Peyer's patch (tissue), 4 donors: ENCODE measurements around the gene TMEM135. TPM values are rescaled to one million over a fixed set of nuclear protein-coding genes. Genes with fewer than 3 reads are reported as not detected.

Experiments used
- DNase-seq, 3 donors: peaks; one replicate each; pipeline ENCODE4 v3.0.0-alpha.2; 2017 to 2019
- H3K27ac ChIP-seq, 4 donors: fragments of 200-600 bp; sonication (generic); one replicate each; pipeline ENCODE4 v1.5.1; 2016 to 2019
- H3K27me3 ChIP-seq, 2 donors: fragments of 200-600 bp; sonication (generic); one replicate each; pipeline ENCODE4 v1.5.1; 2019
- H3K36me3 ChIP-seq, 3 donors: fragments of 200-600 bp; sonication (generic); one replicate each; pipeline ENCODE4 v1.5.1; 2016 to 2019
- H3K4me1 ChIP-seq, 4 donors: fragments of 200-600 bp; sonication (generic); one replicate each; pipeline ENCODE4 v1.5.1; 2016 to 2019
- H3K4me3 ChIP-seq, 4 donors: fragments of 200-600 bp; sonication (generic); 1 replicate in 3 of 4; 2 replicates in 1 of 4; pipeline ENCODE4 v1.5.1; 2016 to 2019; ENCODE audit warnings: mild to moderate bottlenecking in 1 of 4
- H3K9me3 ChIP-seq, 4 donors: fragments of 200-600 bp; sonication (generic); one replicate each; pipeline ENCODE4 v1.5.1; 2016 to 2019; ENCODE audit warnings: mild to moderate bottlenecking in 1 of 4
- POLR2A ChIP-seq, 2 donors: fragments of 450-650 bp; IDR thresholded peaks; one replicate each; pipeline ENCODE4 v1.5.1; 2017; ENCODE audit warnings: antibody characterized with exemption in 2 of 2, mild to moderate bottlenecking in 2 of 2, moderate library complexity in 2 of 2
- total RNA-seq, 4 donors: library from RNA; depleted of rRNA; stranded (reverse); fragments of >200 nt; gene quantifications; one replicate each; pipeline ENCODE4 v1.1.0, GENCODE V29; 2016
- TF ChIP-seq, protein P1 (sequence below), 6 experiments: fragments of 450-650 bp in 4 of 6; fragments of 200-600 bp in 2 of 6; sonication (generic) in 1 of 6; IDR thresholded peaks; one replicate each; pipeline ENCODE4 v1.5.1; 2017 to 2019; ENCODE audit warnings: antibody characterized with exemption in 6 of 6, mild to moderate bottlenecking in 3 of 6, moderate library complexity in 1 of 6

TMEM135 gene
- total RNA-seq, 4 donors from 2014 or later = 23.1 to 58.2 (median 40.1) TPM

DNA sequence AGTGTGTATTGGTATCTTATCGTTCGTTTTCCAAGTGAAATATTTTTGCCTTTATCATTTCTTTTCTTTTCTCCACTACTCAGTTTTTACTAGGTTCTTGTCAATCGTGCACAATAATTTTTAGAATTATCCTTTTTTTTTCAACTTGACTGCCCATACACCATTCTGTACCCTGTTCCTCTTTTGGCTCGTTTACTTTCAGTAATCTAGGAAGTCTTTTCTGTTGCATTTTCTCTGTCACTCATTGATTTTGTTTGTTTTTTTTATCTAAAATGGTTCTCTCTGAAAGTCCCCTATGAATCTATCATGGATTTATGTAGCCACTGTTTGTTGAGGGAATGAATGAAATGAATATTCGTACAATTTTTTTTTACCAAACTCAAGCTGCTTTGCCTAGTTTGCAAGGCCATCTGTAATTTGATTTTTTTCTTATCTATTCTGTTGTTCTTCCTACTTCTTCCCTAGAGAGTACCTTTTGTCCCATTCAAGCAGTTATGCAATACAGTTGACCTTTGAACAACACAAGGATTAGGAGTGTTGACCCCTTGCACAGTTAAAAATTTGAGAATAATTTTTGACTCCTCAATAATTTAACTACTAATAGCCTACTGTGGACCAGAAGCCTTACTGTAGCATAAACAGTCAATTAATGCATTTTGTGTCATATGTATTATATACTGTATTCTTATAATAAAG lies 166.3 kb downstream of the TMEM135 start:
- no peaks in the 10 kb centered on the region for H3K36me3 ChIP-seq
- no peak for TF ChIP-seq POLR2A (IDR thresholded peaks at IDR 0.05)
- TF ChIP-seq, protein P1, sequence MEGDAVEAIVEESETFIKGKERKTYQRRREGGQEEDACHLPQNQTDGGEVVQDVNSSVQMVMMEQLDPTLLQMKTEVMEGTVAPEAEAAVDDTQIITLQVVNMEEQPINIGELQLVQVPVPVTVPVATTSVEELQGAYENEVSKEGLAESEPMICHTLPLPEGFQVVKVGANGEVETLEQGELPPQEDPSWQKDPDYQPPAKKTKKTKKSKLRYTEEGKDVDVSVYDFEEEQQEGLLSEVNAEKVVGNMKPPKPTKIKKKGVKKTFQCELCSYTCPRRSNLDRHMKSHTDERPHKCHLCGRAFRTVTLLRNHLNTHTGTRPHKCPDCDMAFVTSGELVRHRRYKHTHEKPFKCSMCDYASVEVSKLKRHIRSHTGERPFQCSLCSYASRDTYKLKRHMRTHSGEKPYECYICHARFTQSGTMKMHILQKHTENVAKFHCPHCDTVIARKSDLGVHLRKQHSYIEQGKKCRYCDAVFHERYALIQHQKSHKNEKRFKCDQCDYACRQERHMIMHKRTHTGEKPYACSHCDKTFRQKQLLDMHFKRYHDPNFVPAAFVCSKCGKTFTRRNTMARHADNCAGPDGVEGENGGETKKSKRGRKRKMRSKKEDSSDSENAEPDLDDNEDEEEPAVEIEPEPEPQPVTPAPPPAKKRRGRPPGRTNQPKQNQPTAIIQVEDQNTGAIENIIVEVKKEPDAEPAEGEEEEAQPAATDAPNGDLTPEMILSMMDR (IDR thresholded peaks at IDR 0.05) = no peak
- no peaks in the 10 kb centered on the region for H3K27me3 ChIP-seq
- no peaks in the 10 kb centered on the region for H3K9me3 ChIP-seq
- H3K4me3 ChIP-seq = no peak overlapping the region
- no peaks in the 10 kb centered on the region for H3K4me1 ChIP-seq
- DNase-seq = no peak
- no peak overlapping the region for H3K27ac ChIP-seq

DNA sequence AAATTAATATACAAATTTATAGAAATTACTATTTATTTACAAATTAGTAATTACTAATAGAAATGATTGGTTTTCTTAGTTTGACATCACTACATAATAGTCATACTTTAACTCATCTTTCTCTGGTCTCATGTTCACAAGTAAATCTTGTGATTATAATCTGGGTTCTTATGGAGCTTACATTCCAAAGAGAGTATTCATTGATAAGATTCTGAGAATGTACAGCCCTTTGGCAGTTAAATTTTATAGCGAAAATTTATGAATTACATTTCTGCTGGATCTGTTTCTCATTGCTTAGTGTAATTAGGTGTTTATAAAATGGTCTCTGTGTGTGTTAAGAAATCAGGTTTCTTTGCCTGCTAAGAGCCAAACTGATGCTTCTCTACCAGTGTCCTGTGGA lies 175.2 kb downstream of the TMEM135 start:
- Histone ChIP-seq H3K9me3 (no peaks in the 10 kb centered on the region), H3K27ac (no peak overlapping the region), H3K4me3 (no peak overlapping the region), H3K27me3 (no peaks in the 10 kb centered on the region), H3K36me3 (no peaks in the 10 kb centered on the region), H3K4me1 (no peaks in the 10 kb centered on the region)
- no peak for DNase-seq
- TF ChIP-seq POLR2A (IDR thresholded peaks at IDR 0.05) = no peak
- TF ChIP-seq, protein P1 (IDR thresholded peaks at IDR 0.05) = no peak

DNA sequence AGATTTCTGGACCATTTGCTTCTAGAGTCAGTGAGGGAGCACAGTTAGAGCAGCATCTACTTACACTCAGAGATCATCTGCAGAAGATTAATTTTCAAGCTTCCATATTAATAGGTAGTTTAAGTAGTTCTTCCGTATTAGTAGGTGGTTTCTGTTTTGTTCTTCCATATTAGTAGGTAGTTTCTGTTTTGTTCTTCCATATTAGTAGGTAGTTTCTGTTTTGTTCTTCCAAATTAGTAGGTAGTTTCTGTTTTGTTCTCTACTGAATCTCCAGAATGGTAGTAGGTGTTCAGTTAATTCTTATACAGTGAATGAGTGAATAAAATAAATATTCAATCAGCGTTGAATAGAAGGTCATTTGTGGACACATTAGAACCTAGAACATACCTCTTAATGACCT lies 175.7 kb downstream of the TMEM135 start:
- Histone ChIP-seq H3K27me3 (no peaks in the 10 kb centered on the region), H3K27ac (no peak overlapping the region), H3K36me3 (no peaks in the 10 kb centered on the region), H3K4me1 (no peaks in the 10 kb centered on the region), H3K4me3 (no peak overlapping the region), H3K9me3 (no peaks in the 10 kb centered on the region)
- DNase-seq = no peak
- TF ChIP-seq POLR2A (IDR thresholded peaks at IDR 0.05) = no peak
- TF ChIP-seq, protein P1 (IDR thresholded peaks at IDR 0.05) = no peak

DNA sequence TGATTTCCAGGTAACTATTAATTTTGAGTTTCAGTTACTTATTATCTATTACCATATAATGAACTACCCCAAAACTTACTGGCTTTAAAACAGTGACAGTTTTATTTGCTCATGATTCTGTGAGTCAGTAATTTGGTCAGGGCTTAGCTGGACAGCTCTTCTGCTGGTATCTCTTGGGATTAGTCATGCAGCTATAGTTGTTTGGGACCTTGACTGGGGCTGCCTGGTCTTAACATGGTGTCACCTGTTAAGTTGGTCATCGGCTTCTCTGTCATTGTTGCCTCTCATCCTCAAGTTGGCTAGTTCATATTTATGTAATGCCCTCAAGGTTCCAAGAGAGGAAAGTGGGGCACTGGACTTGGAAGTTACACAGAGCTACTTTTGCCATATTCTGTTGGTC lies 177.5 kb downstream of the TMEM135 start:
- no peak overlapping the region for H3K27ac ChIP-seq
- no peaks in the 10 kb centered on the region for H3K27me3 ChIP-seq
- H3K36me3 ChIP-seq = no peaks in the 10 kb centered on the region
- H3K4me3 ChIP-seq = no peak overlapping the region
- H3K9me3 ChIP-seq = no peaks in the 10 kb centered on the region
- no peak for TF ChIP-seq POLR2A (IDR thresholded peaks at IDR 0.05)
- TF ChIP-seq, protein P1 (IDR thresholded peaks at IDR 0.05) = no peak
- DNase-seq = no peak
- no peaks in the 10 kb centered on the region for H3K4me1 ChIP-seq

DNA sequence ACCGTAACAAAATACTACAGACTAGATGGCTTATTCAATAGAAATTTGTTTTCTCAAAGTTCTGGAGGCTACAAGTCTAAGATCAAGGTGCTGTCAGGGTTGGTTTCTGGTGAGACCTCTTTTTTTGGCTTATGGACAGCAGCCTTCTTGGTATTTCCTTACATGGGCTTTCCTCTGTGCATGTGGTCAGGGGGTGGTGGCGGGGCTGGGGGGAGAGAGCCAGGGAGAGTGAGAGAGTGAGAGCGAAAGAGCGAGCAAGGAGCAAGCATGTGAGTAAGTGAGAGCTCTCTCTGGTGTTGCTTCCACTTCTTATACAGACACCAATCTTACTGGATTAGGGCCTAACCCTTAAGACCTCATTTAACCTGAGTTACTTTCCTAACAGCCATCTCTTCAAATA lies 181.5 kb downstream of the TMEM135 start:
- no peak for DNase-seq
- no peak for TF ChIP-seq POLR2A (IDR thresholded peaks at IDR 0.05)
- TF ChIP-seq, protein P1 (IDR thresholded peaks at IDR 0.05) = no peak

More for the DNA sequence above, 181.5 kb downstream of the TMEM135 start:
- H3K9me3 ChIP-seq = no peaks in the 10 kb centered on the region
- H3K4me3 ChIP-seq = no peak overlapping the region
- H3K27ac ChIP-seq = no peak overlapping the region
- no peaks in the 10 kb centered on the region for H3K4me1 ChIP-seq
- H3K36me3 ChIP-seq = no peaks in the 10 kb centered on the region
- H3K27me3 ChIP-seq = no peaks in the 10 kb centered on the region
